ENCODE results near the gene ST3GAL4. TPM values are rescaled to one million over a fixed set of nuclear protein-coding genes. Genes with fewer than 3 reads are reported as not detected.
A peak's percentile ranks its signal among the peaks of the same experiment; 100 is the strongest.
"Not testable (repeated sequence)": the region's sequence is repeated elsewhere in the genome, so short reads cannot be mapped to it uniquely, and the experiment has no call there.

The ST3GAL4 gene
- total and polyA plus RNA-seq, 4 donors, result 20.7 to 48.2 (median 27.8) TPM

DNA sequence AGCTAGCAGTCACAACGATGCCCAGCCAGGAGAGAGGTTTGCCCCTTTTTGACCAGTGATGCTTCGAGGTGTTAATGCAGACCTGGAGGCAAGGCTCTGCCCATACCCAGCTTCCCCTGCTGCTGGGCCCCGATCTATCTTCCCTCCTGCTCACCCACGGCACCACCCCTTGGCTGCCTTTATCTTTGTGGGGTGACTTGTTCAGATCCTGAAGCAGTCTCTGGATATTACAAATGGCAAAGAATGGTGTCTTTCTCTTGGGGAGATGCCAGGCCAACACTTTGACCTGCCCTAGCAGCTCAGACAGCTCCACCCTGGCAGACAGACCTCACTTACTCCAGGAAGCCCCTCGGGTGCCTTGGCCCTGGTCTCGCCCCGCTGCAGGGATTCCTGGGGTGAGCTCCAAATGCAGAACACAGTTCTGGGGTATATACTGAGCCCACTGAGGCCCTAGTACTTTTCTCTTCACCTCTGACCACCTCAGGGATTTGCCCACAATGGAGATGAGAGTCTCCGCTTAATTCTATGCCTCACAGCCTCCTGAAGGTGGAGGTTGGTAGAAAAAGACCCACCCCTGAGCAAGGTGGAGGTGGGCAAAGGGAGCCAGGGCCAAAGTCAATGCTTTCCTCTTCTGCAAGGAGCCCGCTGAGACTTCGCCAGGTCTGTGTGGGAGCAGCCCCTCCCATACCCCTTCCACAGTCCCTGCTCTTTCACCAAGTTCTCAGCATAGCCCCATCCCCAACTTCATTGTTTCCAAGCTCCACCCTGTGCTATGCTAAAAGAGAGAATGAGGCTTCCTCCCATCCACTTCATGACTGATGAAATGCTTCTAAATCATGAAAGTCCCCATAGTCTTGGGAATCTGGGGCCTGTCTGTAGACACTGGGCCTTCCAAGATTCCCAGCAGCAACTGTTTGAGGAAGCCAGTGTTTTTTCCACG lies 11.1 kb upstream of the ST3GAL4 start:
- Histone ChIP-seq H3K9me3 (ENCODE audit: control insufficient read depth, insufficient read depth, low read length) (no peaks in the 10 kb centered on the region), H3K36me3 (ENCODE audit: control insufficient read depth, insufficient read depth, low read length) (peaks cover 63% of the 10 kb centered on the region), H3K27me3 (ENCODE audit: control insufficient read depth, insufficient read depth, low read length) (no peaks in the 10 kb centered on the region), H3K4me1 (ENCODE audit: control insufficient read depth, insufficient read depth, low read length) (peaks cover 31% of the 10 kb centered on the region), H3K27ac (ENCODE audit: low read depth, low read length) (no peak overlapping the region), H3K4me3 (ENCODE audit: low read depth, low read length) (no peak overlapping the region)
- DNase-seq (ENCODE audit: low read depth in 4 of 6, low spot score in 6 of 6), result no peak
- WGBS (ENCODE audit: insufficient coverage), result 84% methylated on average over 7 of the region's 11 CpGs

DNA sequence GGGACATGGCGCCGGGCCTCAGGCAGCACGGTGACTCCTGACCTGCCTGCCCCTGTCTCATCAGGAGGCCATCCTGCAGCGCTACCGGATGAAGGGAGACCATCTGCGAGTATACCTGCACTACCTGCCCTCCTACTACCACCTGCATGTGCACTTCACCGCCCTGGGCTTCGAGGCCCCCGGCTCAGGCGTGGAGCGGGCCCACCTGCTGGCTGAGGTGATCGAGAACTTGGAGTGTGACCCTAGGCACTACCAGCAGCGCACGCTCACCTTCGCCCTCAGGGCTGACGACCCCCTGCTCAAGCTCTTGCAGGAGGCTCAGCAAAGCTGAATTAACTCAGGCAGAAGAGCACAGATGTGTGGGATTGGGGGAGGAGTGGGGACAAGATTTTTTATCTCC lies 10.2 kb upstream of the ST3GAL4 start:
- H3K27me3 ChIP-seq (ENCODE audit: control insufficient read depth, insufficient read depth, low read length), result no peaks in the 10 kb centered on the region
- no peak overlapping the region for H3K27ac ChIP-seq (ENCODE audit: low read depth, low read length)
- no peak overlapping the region for H3K4me3 ChIP-seq (ENCODE audit: low read depth, low read length)
- peaks cover 26% of the 10 kb centered on the region for H3K4me1 ChIP-seq (ENCODE audit: control insufficient read depth, insufficient read depth, low read length)
- DNase-seq (ENCODE audit: low read depth in 4 of 6, low spot score in 6 of 6), result no peak
- H3K36me3 ChIP-seq (ENCODE audit: control insufficient read depth, insufficient read depth, low read length), result peaks cover 59% of the 10 kb centered on the region
- 90% methylated on average over 16 of the region's 16 CpGs for WGBS (ENCODE audit: insufficient coverage)
- H3K9me3 ChIP-seq (ENCODE audit: control insufficient read depth, insufficient read depth, low read length), result no peaks in the 10 kb centered on the region

DNA sequence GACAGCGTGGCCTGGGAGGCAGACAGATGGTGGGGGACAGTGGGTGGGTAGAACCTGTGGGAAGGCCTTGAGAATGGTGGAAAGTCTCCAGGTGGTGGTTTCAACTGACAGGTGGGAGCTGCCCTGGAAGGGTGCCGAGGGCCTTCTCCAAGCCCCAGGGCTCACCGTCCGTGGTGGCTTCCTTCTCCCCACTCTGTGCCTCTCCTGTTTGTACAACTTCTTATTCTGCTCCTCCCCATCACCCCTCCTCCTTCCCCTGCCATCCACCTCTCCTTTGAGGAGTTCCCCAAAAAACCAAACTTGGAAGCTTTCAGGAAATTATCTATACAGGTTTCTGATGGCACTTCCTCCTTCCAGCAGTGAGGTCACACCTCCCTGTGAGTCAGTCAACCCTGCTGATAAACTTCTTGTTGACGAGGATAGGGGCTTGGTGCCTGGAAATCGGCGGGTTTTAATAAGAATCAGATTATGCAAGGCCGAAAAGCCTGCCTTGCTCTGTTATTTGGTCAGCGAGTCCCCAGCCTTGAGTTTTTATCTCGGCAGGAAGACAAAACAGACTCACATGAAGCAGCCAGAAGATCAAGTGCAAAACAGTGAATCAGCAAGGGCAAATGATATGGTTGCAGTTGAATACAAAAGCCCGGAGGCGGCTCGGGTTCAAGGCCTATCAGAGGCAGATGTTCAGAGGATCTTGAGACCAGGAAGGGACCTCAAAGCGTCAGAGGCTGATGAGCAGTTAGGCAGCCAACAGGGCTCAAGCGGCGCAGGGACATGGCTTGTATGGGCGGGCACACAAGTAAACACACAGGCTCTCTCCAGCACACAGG lies 9.5 kb upstream of the ST3GAL4 start:
- Histone ChIP-seq H3K27me3 (ENCODE audit: control insufficient read depth, insufficient read depth, low read length) (no peaks in the 10 kb centered on the region), H3K4me3 (ENCODE audit: low read depth, low read length) (no peak overlapping the region), H3K9me3 (ENCODE audit: control insufficient read depth, insufficient read depth, low read length) (no peaks in the 10 kb centered on the region), H3K36me3 (ENCODE audit: control insufficient read depth, insufficient read depth, low read length) (peaks cover 59% of the 10 kb centered on the region), H3K27ac (ENCODE audit: low read depth, low read length) (peak overlapping the region; percentile 64), H3K4me1 (ENCODE audit: control insufficient read depth, insufficient read depth, low read length) (peaks cover 26% of the 10 kb centered on the region)
- no peak for DNase-seq (ENCODE audit: low read depth in 4 of 6, low spot score in 6 of 6)
- WGBS (ENCODE audit: insufficient coverage), result 72% methylated on average over 15 of the region's 17 CpGs

DNA sequence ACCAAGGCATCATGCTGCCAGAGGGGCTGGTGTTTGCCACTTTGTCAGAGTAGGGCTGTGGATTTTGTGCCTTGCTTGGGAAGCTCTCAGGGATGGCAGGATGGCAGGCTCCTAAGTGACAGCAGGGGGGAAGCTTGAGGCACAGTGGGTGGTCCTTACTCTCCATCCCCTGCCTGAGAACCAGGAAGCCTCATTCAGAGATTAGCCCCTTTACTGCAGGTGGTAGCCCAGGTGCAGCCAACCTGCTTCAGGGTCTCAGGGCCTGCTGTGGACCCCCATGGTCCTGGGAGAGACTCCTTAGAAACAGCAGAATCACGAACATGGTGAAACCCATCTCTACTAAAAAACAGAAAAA lies 8.9 kb upstream of the ST3GAL4 start:
- H3K4me3 ChIP-seq (ENCODE audit: low read depth, low read length), result no peak overlapping the region
- peaks cover 26% of the 10 kb centered on the region for H3K4me1 ChIP-seq (ENCODE audit: control insufficient read depth, insufficient read depth, low read length)
- no peaks in the 10 kb centered on the region for H3K9me3 ChIP-seq (ENCODE audit: control insufficient read depth, insufficient read depth, low read length)
- H3K27ac ChIP-seq (ENCODE audit: low read depth, low read length), result peak overlapping the region; percentile 64
- H3K27me3 ChIP-seq (ENCODE audit: control insufficient read depth, insufficient read depth, low read length), result no peaks in the 10 kb centered on the region
- WGBS (ENCODE audit: insufficient coverage), result no CpG with 5 or more reads among the region's 1 CpG
- DNase-seq (ENCODE audit: low read depth in 4 of 6, low spot score in 6 of 6), result no peak
- peaks cover 59% of the 10 kb centered on the region for H3K36me3 ChIP-seq (ENCODE audit: control insufficient read depth, insufficient read depth, low read length)

DNA sequence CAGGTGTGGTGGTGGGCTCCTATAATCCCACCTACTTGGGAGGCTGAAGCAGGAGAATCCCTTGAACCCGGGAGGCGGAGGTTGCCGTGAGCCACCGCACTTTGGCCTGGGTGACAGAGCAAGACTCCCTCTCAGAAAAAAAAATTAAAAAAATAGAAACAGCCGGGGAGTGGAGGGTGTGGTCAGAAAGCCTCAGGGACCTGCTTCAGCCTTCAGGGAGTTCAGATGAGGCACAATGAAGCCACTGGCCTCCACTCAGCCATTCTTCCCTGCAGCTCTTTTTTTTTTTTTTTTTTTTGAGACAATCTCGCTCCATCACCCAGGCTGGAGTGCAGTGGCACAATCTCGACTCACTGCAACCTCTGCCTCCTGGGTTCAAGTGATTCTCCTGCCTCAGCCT lies 8.5 kb upstream of the ST3GAL4 start:
- peaks cover 26% of the 10 kb centered on the region for H3K4me1 ChIP-seq (ENCODE audit: control insufficient read depth, insufficient read depth, low read length)

DNA sequence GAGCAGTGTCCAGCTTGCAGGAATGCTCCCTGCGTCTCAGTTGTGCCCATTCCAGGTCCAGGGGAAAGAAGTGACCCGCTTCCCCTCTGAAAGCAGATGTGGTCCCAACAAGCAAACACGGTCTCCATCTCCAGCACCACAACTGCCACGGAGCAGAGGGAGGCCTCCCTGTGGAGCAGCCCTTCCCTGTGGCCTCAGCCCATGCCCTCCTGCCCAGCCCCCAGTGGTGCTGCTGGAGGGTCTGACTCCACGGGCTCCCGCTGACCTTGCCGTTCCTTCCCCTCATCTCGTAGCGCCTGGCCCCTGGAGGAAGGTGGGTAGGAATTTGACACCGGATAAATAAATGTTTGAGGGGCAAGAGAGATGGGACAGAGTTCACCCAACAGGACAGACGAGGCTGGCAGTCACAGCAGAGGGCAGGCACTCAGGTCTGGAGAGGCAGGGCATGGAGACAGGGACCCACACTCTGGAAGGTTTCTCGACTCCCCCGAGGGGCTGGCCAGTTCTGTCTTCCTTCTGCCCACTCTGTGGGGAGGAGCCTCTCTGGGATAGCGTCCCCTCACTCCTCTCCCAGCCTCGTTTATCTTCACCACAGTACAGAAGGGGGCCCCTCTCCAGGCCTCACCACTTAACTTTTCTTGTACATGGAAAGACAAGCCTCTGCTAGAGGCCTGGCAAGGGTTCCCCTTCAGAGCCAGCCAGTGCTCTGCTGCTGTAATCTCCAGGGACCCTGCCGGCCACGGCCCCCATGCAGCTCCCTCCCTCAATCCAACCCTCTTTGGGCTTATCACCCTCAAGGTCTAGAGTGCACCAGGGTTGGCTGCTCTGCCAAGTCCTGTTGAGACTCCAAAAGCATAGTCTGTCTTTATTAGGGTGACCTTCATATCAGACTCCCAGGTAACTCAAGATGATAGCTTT lies 7.5 kb upstream of the ST3GAL4 start:
- Histone ChIP-seq H3K27me3 (ENCODE audit: control insufficient read depth, insufficient read depth, low read length) (no peaks in the 10 kb centered on the region), H3K36me3 (ENCODE audit: control insufficient read depth, insufficient read depth, low read length) (peaks cover 51% of the 10 kb centered on the region), H3K4me1 (ENCODE audit: control insufficient read depth, insufficient read depth, low read length) (peaks cover 31% of the 10 kb centered on the region), H3K9me3 (ENCODE audit: control insufficient read depth, insufficient read depth, low read length) (no peaks in the 10 kb centered on the region), H3K27ac (ENCODE audit: low read depth, low read length) (no peak overlapping the region), H3K4me3 (ENCODE audit: low read depth, low read length) (no peak overlapping the region)
- DNase-seq (ENCODE audit: low read depth in 4 of 6, low spot score in 6 of 6), result no peak
- WGBS (ENCODE audit: insufficient coverage), result 77% methylated on average over 12 of the region's 17 CpGs

More for the DNA sequence above, 8.5 kb upstream of the ST3GAL4 start:
- peaks cover 56% of the 10 kb centered on the region for H3K36me3 ChIP-seq (ENCODE audit: control insufficient read depth, insufficient read depth, low read length)
- not testable (repeated sequence) for DNase-seq (ENCODE audit: low read depth in 4 of 6, low spot score in 6 of 6); H3K4me3 ChIP-seq (ENCODE audit: low read depth, low read length); H3K9me3 ChIP-seq (ENCODE audit: control insufficient read depth, insufficient read depth, low read length); H3K27me3 ChIP-seq (ENCODE audit: control insufficient read depth, insufficient read depth, low read length); H3K27ac ChIP-seq (ENCODE audit: low read depth, low read length)
- no CpG with 5 or more reads among the region's 7 CpGs for WGBS (ENCODE audit: insufficient coverage)

DNA sequence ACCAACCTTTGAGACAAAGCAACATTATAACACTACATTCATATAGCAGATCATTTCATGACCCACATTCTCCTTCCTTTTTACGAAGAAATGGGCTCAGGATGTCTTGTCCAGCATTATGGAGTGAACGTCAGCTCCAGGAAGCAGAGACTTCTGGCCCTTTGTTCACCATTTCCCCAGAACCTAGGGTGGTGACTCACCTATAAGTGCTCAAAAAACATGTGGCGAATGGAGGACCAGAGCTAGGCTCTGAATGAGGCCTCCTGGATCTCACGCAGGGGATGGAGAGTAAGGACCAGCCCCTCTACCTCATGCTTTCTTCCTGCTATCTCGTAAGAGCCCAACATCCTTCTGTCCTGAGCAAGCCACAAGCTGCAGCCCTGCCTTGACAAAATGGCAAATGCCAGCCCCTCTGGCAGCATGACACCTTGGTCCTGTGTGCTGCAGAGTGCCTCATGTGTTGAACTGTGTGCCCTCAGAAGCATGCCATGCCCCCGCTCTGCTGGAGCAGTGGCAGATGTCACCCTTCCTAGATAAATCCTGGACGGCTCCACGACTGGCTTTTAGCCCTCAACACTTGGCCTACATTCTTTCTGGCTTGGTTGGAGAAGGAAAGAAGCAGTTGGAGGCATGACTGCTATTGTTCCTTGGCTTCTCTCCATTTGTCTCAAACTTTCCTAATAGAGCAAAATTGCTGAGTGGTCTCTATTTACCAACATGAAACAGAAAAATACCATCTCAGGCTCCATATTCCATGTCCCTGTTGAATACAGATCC lies 6.5 kb upstream of the ST3GAL4 start:
- peak overlapping the region; percentile 29 for H3K27ac ChIP-seq (ENCODE audit: low read depth, low read length)
- H3K4me3 ChIP-seq (ENCODE audit: low read depth, low read length), result no peak overlapping the region
- peaks cover 44% of the 10 kb centered on the region for H3K36me3 ChIP-seq (ENCODE audit: control insufficient read depth, insufficient read depth, low read length)
- no peaks in the 10 kb centered on the region for H3K9me3 ChIP-seq (ENCODE audit: control insufficient read depth, insufficient read depth, low read length)
- WGBS (ENCODE audit: insufficient coverage), result 87% methylated on average over 4 of the region's 8 CpGs
- peak in 1 of 6 donors; percentile 74 for DNase-seq (ENCODE audit: low read depth in 4 of 6, low spot score in 6 of 6)
- H3K27me3 ChIP-seq (ENCODE audit: control insufficient read depth, insufficient read depth, low read length), result no peaks in the 10 kb centered on the region
- peaks cover 34% of the 10 kb centered on the region for H3K4me1 ChIP-seq (ENCODE audit: control insufficient read depth, insufficient read depth, low read length)

DNA sequence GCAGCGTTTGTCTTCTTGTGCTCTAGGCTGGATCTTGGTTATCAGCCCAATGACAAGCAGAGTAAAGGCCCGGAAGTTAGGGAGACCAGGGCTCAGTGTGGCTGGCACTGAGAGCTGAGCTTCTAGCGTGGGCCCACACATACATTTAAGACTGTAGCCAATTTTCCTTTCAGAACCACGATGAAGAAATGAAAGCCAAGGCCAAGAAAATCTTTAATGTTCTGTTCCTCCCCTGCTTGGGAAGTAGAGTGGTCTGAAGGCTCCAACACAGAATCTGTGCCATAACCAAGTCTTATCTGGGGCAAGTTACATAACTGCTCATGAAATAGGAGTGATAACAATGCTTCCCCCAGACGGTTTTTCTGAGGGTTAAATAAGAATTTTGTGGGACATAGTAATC lies 4.7 kb upstream of the ST3GAL4 start:
- Histone ChIP-seq H3K27ac (ENCODE audit: low read depth, low read length) (no peak overlapping the region), H3K27me3 (ENCODE audit: control insufficient read depth, insufficient read depth, low read length) (no peaks in the 10 kb centered on the region), H3K4me1 (ENCODE audit: control insufficient read depth, insufficient read depth, low read length) (peaks cover 39% of the 10 kb centered on the region), H3K9me3 (ENCODE audit: control insufficient read depth, insufficient read depth, low read length) (no peaks in the 10 kb centered on the region), H3K36me3 (ENCODE audit: control insufficient read depth, insufficient read depth, low read length) (peaks cover 27% of the 10 kb centered on the region), H3K4me3 (ENCODE audit: low read depth, low read length) (no peak overlapping the region)
- no peak for DNase-seq (ENCODE audit: low read depth in 4 of 6, low spot score in 6 of 6)
- 94% methylated on average over 3 of the region's 5 CpGs for WGBS (ENCODE audit: insufficient coverage)
